Right atrium auricular region (tissue), 2 donors: ENCODE results near the gene GID4. TPM values are rescaled to one million over a fixed set of nuclear protein-coding genes. Genes with fewer than 3 reads are reported as not detected.

ENCODE experiments used
- DNase-seq: peaks from one replicate; pipeline ENCODE4 v3.0.0-alpha.2; 2019; ENCODE audit warnings: low spot score
- H3K27ac ChIP-seq, 2 donors: fragments of 200-600 bp; sonication (generic); 1 replicate in 1 of 2; 2 replicates in 1 of 2; pipeline ENCODE4 v1.5.1; 2016 to 2019
- H3K27me3 ChIP-seq, 2 donors: fragments of 200-600 bp; sonication (generic); one replicate each; pipeline versions ENCODE4 v1.5.1 to v1.6.0; 2017 to 2019
- H3K36me3 ChIP-seq: fragments of 200-600 bp; sonication (generic); one replicate; pipeline ENCODE4 v1.5.1; 2016
- H3K4me1 ChIP-seq, 2 donors: fragments of 200-600 bp; sonication (generic); one replicate each; pipeline versions ENCODE4 v1.5.1 to v1.6.0; 2017 to 2019
- H3K4me3 ChIP-seq, 2 donors: fragments of 200-600 bp; sonication (generic); 1 replicate in 1 of 2; 2 replicates in 1 of 2; pipeline ENCODE4 v1.5.1; 2017 to 2019; ENCODE audit warnings: mild to moderate bottlenecking in 1 of 2, moderate library complexity in 1 of 2
- H3K9me3 ChIP-seq, 2 donors: fragments of 200-600 bp; sonication (generic); one replicate each; pipeline ENCODE4 v1.5.1; 2019
- total RNA-seq, 2 donors: library from RNA; depleted of rRNA; stranded (reverse); fragments of >200 nt; gene quantifications; one replicate each; pipeline ENCODE4 v1.1.0, GENCODE V29; 2016
- TF ChIP-seq, protein P1 (sequence below), 2 donors: fragments of 200-600 bp; sonication (generic); IDR thresholded peaks; one replicate each; pipeline ENCODE4 v1.5.1; 2019; ENCODE audit warnings: antibody characterized with exemption in 2 of 2

Gene GID4
- total RNA-seq, 2 donors from 2014 or later: 14.0 to 22.1 TPM

DNA sequence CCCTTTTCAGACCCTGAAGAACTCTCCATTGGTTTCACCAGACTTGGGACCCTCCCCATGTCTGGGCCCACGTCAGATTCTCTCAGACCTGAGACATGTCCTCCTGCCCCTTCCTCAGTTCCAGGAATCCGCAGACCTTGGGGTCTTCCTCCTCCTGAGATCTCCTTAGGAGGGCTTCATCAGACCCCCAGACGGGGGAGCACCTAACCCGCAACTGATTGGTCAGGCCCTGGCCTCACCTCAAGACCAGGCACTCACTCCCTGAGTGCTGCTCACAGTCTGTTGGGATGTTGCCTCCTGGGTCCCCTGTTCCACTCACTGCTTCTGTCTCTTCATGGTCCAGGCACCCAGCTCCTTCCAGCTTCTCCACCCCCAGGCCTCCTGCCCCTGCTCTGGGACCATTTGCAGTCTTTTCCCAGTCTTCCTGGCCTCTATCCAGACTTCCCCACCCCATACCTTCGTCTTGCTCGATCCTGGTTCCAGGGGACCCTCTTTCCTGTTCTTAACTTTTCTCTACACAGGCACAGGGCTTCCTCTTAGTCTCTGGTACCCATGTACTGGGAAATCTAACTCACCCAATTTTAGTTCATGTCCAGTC, 1.2 kb downstream of the GID4 start:
- no peak for DNase-seq
- peak overlapping the region; percentile 88 to 89 for H3K27ac ChIP-seq
- peaks cover 0 to 43% of the 10 kb centered on the region in 2 donors for H3K4me1 ChIP-seq

DNA sequence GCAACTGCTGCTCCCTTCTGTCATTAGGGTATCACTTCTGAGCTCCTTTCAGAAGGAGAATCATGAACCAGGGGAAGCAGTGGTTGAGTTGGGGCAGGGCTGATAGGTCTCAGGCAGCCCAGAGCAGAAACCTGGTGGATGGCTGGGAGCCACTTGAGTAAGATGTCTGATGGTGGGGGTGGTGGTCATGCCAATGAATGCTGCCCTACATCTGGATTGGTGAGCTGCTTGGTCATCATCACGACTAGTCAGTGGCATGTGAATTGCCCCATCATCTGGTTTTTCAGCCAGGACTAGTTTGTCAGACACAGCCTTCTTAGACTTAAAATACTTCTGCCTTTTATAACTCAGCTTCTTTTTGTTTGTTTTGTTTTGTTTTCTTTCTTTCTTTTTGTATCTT, 2.6 kb downstream of the GID4 start:
- peaks cover 5% of the 10 kb centered on the region for H3K36me3 ChIP-seq
- TF ChIP-seq, protein P1, sequence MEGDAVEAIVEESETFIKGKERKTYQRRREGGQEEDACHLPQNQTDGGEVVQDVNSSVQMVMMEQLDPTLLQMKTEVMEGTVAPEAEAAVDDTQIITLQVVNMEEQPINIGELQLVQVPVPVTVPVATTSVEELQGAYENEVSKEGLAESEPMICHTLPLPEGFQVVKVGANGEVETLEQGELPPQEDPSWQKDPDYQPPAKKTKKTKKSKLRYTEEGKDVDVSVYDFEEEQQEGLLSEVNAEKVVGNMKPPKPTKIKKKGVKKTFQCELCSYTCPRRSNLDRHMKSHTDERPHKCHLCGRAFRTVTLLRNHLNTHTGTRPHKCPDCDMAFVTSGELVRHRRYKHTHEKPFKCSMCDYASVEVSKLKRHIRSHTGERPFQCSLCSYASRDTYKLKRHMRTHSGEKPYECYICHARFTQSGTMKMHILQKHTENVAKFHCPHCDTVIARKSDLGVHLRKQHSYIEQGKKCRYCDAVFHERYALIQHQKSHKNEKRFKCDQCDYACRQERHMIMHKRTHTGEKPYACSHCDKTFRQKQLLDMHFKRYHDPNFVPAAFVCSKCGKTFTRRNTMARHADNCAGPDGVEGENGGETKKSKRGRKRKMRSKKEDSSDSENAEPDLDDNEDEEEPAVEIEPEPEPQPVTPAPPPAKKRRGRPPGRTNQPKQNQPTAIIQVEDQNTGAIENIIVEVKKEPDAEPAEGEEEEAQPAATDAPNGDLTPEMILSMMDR (IDR thresholded peaks at IDR 0.05): no peak
- DNase-seq: no peak
- no peak overlapping the region for H3K4me3 ChIP-seq
- peaks cover 0 to 41% of the 10 kb centered on the region in 2 donors for H3K4me1 ChIP-seq
- no peaks in the 10 kb centered on the region for H3K9me3 ChIP-seq
- H3K27me3 ChIP-seq: no peaks in the 10 kb centered on the region
- H3K27ac ChIP-seq: no peak overlapping the region

More for the DNA sequence above, 1.2 kb downstream of the GID4 start:
- no peaks in the 10 kb centered on the region for H3K27me3 ChIP-seq
- H3K9me3 ChIP-seq: no peaks in the 10 kb centered on the region
- TF ChIP-seq, protein P1 (IDR thresholded peaks at IDR 0.05): no peak
- H3K36me3 ChIP-seq: no peaks in the 10 kb centered on the region
- peak overlapping the region; percentile 80 to 87 for H3K4me3 ChIP-seq

DNA sequence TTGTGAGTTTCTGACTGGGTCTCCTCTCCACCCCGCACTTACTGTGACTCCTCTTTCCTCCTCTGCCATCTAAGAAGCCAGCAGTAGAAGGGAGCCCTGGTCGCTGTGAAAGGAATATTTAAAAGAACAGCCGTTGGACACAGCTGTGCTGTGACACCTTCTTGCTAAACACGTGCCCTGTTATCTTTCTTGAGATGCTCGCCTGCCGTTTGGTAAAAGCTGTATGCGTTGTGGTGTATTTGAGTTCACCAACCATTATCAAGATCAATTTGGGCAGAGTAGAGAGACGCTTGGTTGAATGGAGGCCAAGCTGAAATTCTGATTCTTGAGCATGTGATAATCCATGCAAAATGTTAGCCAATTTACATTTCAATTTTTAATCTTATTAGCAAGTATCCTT, 3.8 kb downstream of the GID4 start:
- Histone ChIP-seq H3K4me3 (no peak overlapping the region), H3K27me3 (no peaks in the 10 kb centered on the region), H3K4me1 (peaks cover 0 to 29% of the 10 kb centered on the region in 2 donors), H3K36me3 (peaks cover 12% of the 10 kb centered on the region), H3K27ac (no peak overlapping the region), H3K9me3 (no peaks in the 10 kb centered on the region)
- TF ChIP-seq, protein P1 (IDR thresholded peaks at IDR 0.05): no peak
- DNase-seq: no peak

DNA sequence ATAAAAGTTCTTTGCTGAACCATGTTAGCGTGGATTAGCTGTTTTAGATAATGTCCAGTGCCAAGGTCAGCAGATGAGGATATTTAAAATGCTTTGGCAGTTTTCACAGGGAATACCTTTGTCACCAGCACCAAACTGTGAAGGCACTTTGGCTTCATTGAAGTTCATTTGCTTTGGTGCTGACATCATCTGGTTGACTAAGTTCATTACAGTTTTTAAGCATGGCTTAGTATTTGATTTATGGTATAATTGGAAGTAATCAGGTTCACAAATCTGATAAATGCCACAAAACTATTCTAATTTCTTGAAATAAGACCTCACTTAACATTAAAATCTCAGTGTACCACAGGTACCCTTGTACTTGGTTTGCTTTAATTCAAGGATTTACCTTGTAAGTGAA, 4.3 kb downstream of the GID4 start:
- Histone ChIP-seq H3K27ac (no peak overlapping the region), H3K27me3 (no peaks in the 10 kb centered on the region), H3K36me3 (peaks cover 12% of the 10 kb centered on the region), H3K9me3 (no peaks in the 10 kb centered on the region), H3K4me1 (peaks cover 0 to 24% of the 10 kb centered on the region in 2 donors), H3K4me3 (no peak overlapping the region)
- DNase-seq: no peak
- TF ChIP-seq, protein P1 (IDR thresholded peaks at IDR 0.05): peak in 1 of 2 donors; percentile 45

DNA sequence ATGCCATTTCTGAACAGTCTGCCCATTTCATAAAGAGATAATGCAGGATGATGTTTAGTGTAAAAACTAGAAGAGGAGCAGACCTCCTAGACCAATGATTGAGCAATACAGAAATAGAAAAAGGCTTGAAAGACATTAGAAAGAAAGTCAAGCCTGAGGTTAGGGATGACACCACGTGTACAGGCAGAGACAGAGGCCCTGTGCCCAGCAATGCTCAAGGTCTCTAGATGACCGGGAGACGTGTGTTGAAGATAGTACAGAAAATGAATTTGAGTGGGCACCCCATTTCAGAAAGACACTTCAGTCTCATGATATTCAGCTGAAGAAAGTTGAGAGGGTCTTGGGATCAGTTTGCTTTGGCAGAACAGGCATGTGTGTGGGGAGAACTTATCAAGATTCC, 5.4 kb downstream of the GID4 start:
- Histone ChIP-seq H3K4me3 (no peak overlapping the region), H3K27me3 (no peaks in the 10 kb centered on the region), H3K9me3 (no peaks in the 10 kb centered on the region), H3K27ac (no peak overlapping the region), H3K36me3 (peaks cover 12% of the 10 kb centered on the region), H3K4me1 (peaks cover 0 to 22% of the 10 kb centered on the region in 2 donors)
- no peak for DNase-seq
- TF ChIP-seq, protein P1 (IDR thresholded peaks at IDR 0.05): no peak
